Left lung (tissue), 10 donors: ENCODE results near the gene PPP1R13B. TPM values are rescaled to one million over a fixed set of nuclear protein-coding genes. Genes with fewer than 3 reads are reported as not detected.
A peak's percentile ranks its signal among the peaks of the same experiment; 100 is the strongest.

ENCODE experiments used
- ATAC-seq: fragments of 200-7000 bp; cut with Tn5 transposase; one replicate; pipeline ENCODE4 v1.9.1; 2020; ENCODE audit warnings: moderate library complexity
- DNase-seq, 4 donors: peaks; one replicate each; pipeline ENCODE4 v3.0.0-alpha.2; 2013 to 2020
- H3K27ac ChIP-seq, 2 donors: fragments of 200-600 bp; sonication (generic) in 1 of 2; one replicate each; pipeline versions ENCODE4 v1.5.0 to v1.8.0; 2020 to 2021
- H3K27me3 ChIP-seq, 2 donors: fragments of 200-600 bp; sonication (generic) in 1 of 2; one replicate each; pipeline versions ENCODE4 v1.5.0 to v1.8.0; 2020 to 2021
- H3K36me3 ChIP-seq, 2 donors: fragments of 200-600 bp; sonication (generic) in 1 of 2; one replicate each; pipeline versions ENCODE4 v1.5.0 to v1.8.0; 2020 to 2021
- H3K4me1 ChIP-seq, 2 donors: fragments of 200-600 bp; one replicate each; pipeline ENCODE4 v1.8.0; 2021
- H3K4me3 ChIP-seq, 2 donors: fragments of 200-600 bp; sonication (generic) in 1 of 2; one replicate each; pipeline versions ENCODE4 v1.5.0 to v1.8.0; 2020 to 2021; ENCODE audit warnings: mild to moderate bottlenecking in 1 of 2
- H3K9me3 ChIP-seq, 2 donors: fragments of 200-600 bp; sonication (generic) in 1 of 2; one replicate each; pipeline versions ENCODE4 v1.5.0 to v1.8.0; 2020 to 2021
- CTCF ChIP-seq, 2 donors: fragments of 200-600 bp; sonication (generic) in 1 of 2; IDR thresholded peaks; one replicate each; pipeline versions ENCODE4 v1.5.0 to v1.8.0; 2021; ENCODE audit warnings: antibody characterized with exemption in 2 of 2
- intact Hi-C, 2 donors: fragments of 100-400 bp; cut with DNase I; formaldehyde crosslinking; loops; one replicate each; pipeline versions ENCODE4 v1.11.2 to v1.14.2; 2022
- polyA plus RNA-seq, 6 donors: library from polyadenylated mRNA; unstranded; fragments of 120-200 nt; gene quantifications; one replicate each; pipeline ENCODE4 v1.2.1, GENCODE V29; 2013; ENCODE audit not compliant: insufficient read length in 6 of 6
- total RNA-seq, 2 donors: library from RNA; stranded (reverse); fragmentation: NEBNext Ultra II Directional; extraction: Animal tissue kit (Norgen Biotek cat#: 25700); gene quantifications; one replicate each; pipeline ENCODE4 v1.2.1, GENCODE V29; 2021
- donor health status: DM: no; HTN: yes; CAD: no.
- donor health status: DM: no; HTN: no; CAD: no.

PPP1R13B gene
- total and polyA plus RNA-seq, 8 donors: 48.0 to 86.9 (median 61.7) TPM

- TF ChIP-seq CTCF (IDR thresholded peaks at IDR 0.05): no peak
- Histone ChIP-seq H3K27me3 (peaks cover 0 to 12% of the 10 kb centered on the region in 2 donors), H3K9me3 (no peaks in the 10 kb centered on the region), H3K4me3 (no peak overlapping the region), H3K36me3 (no peaks in the 10 kb centered on the region), H3K27ac (no peak overlapping the region), H3K4me1 (peaks cover 6 to 12% of the 10 kb centered on the region in 2 donors)
- no peak for ATAC-seq
- DNase-seq: no peak
- intact Hi-C loops: no loop called here
Measured at GRCh38 chr14:103816991-103817390, 30.4 kb downstream of the PPP1R13B start.

- H3K27ac ChIP-seq: no peak overlapping the region
- intact Hi-C loops: no loop called here
- H3K4me3 ChIP-seq: no peak overlapping the region
- ATAC-seq (no peak), DNase-seq (no peak)
- no peak for TF ChIP-seq CTCF (IDR thresholded peaks at IDR 0.05)
- no peaks in the 10 kb centered on the region for H3K27me3 ChIP-seq
- no peaks in the 10 kb centered on the region for H3K9me3 ChIP-seq
- H3K36me3 ChIP-seq: no peaks in the 10 kb centered on the region
- peaks cover 0 to under 1% of the 10 kb centered on the region in 2 donors for H3K4me1 ChIP-seq
Measured at GRCh38 chr14:103815253-103815652, 32.1 kb downstream of the PPP1R13B start.

GRCh38 chr14:103811189-103811588 lies 36.2 kb downstream of the PPP1R13B start:
- no peak for DNase-seq
- intact Hi-C loops: no loop called here
- no peaks in the 10 kb centered on the region for H3K27me3 ChIP-seq
- TF ChIP-seq CTCF (IDR thresholded peaks at IDR 0.05): no peak
- peaks cover 0 to 5% of the 10 kb centered on the region in 2 donors for H3K4me1 ChIP-seq
- no peak for ATAC-seq
- no peak overlapping the region for H3K27ac ChIP-seq
- H3K4me3 ChIP-seq: no peak overlapping the region
- no peaks in the 10 kb centered on the region for H3K9me3 ChIP-seq
- no peaks in the 10 kb centered on the region for H3K36me3 ChIP-seq

- H3K36me3 ChIP-seq: no peaks in the 10 kb centered on the region
- DNase-seq (peak in 3 of 4 donors; percentile 67 to 88 (median 69)), ATAC-seq (peak; percentile 95)
- peak; percentile 82 to 91 for TF ChIP-seq CTCF (IDR thresholded peaks at IDR 0.05)
- H3K9me3 ChIP-seq: no peaks in the 10 kb centered on the region
- H3K27ac ChIP-seq: no peak overlapping the region
- H3K27me3 ChIP-seq: no peaks in the 10 kb centered on the region
- intact Hi-C loops: loop anchor here in 1 of 2 donors (10.0 kb wide), 1 partner anchor 106 kb away; no protein-coding TSS in a partner anchor
- H3K4me3 ChIP-seq: no peak overlapping the region
- H3K4me1 ChIP-seq: peaks cover 0 to 5% of the 10 kb centered on the region in 2 donors
Measured at GRCh38 chr14:103808403-103809001, 38.9 kb downstream of the PPP1R13B start.

GRCh38 chr14:103806805-103807204 lies 40.6 kb downstream of the PPP1R13B start:
- Histone ChIP-seq H3K4me1 (peaks cover under 1 to 5% of the 10 kb centered on the region in 2 donors), H3K4me3 (no peak overlapping the region), H3K27ac (no peak overlapping the region), H3K9me3 (no peaks in the 10 kb centered on the region), H3K27me3 (no peaks in the 10 kb centered on the region), H3K36me3 (no peaks in the 10 kb centered on the region)
- ATAC-seq: no peak
- intact Hi-C loops: loop anchor here in 1 of 2 donors (10.0 kb wide), 1 partner anchor 108 kb away; no protein-coding TSS in a partner anchor
- TF ChIP-seq CTCF (IDR thresholded peaks at IDR 0.05): no peak
- no peak for DNase-seq
